Measurements from ENCODE around the gene WDR35. TPM values are rescaled to one million over a fixed set of nuclear protein-coding genes. Genes with fewer than 3 reads are reported as not detected.

Gene WDR35
- total RNA-seq, 1 donor from 2014 or later = 13.5 TPM

DNA sequence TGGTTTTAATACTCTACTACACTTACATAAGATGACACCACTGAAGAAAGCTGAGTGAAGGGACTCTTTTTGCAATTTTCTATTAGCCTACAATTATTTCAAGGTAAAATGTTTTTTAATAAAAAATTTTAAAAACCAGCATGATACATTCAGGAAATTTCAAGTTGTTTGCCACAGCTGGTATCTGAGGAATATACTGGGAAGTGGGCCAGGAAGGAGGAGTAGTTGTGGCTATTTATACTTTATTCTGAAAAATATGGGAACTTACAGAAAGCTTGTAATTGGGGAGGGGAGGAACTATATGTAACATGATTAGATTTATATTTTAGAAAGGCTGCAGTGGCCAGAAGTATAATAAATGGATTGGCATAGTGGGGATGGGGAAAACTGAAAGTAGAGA, 40.8 kb downstream of the WDR35 start:
- no peak for DNase-seq (ENCODE audit: low spot score in 2 of 2, unreplicated experiment in 2 of 2)
- Mint-ChIP-seq H3K36me3 (peaks cover 13% of the 10 kb centered on the region), H3K27me3 (ENCODE audit: low read depth) (no peaks in the 10 kb centered on the region), H3K4me3 (no peak overlapping the region), H3K27ac (no peak overlapping the region), H3K9me3 (no peaks in the 10 kb centered on the region), H3K4me1 (no peaks in the 10 kb centered on the region)
- TF ChIP-seq, protein P1, sequence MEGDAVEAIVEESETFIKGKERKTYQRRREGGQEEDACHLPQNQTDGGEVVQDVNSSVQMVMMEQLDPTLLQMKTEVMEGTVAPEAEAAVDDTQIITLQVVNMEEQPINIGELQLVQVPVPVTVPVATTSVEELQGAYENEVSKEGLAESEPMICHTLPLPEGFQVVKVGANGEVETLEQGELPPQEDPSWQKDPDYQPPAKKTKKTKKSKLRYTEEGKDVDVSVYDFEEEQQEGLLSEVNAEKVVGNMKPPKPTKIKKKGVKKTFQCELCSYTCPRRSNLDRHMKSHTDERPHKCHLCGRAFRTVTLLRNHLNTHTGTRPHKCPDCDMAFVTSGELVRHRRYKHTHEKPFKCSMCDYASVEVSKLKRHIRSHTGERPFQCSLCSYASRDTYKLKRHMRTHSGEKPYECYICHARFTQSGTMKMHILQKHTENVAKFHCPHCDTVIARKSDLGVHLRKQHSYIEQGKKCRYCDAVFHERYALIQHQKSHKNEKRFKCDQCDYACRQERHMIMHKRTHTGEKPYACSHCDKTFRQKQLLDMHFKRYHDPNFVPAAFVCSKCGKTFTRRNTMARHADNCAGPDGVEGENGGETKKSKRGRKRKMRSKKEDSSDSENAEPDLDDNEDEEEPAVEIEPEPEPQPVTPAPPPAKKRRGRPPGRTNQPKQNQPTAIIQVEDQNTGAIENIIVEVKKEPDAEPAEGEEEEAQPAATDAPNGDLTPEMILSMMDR (IDR thresholded peaks at IDR 0.05; ENCODE audit: unreplicated experiment) = no peak

DNA sequence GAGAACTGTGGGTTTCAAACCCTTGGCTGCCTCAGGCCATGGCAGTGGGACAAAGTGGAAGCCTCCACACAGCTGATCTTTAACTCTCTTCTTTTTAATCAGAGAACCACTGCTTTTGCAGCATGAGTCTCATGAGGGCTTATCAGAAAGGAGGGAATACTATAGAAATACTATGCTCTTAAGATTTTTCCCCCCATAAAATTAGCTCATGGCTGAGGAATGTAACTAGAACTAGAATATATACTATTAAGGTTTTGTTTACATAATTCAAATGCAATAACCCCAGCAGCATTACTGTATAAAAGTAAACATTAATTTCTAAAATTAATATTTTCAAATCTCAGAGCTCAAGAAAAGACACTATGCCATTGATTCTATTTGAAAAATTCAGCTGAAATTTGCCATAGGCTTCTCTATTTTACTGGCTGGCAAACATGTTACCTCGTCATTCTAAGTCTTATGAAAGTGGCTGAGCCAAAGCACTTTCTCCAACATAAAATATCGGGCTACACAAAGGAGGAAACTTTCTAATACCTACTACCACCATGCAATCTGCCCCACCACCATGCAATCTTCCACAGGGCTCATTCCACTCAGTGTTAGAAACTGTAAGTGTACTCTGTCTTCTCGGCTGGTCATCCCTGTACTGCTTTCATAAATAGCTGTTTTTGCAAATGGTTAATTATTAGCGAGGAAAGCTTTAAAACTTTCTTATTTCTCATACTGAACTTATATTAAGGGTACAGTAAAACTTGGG, 42.5 kb downstream of the WDR35 start:
- Mint-ChIP-seq H3K4me3 (no peak overlapping the region), H3K27ac (no peak overlapping the region), H3K9me3 (no peaks in the 10 kb centered on the region), H3K4me1 (peaks cover 4% of the 10 kb centered on the region), H3K27me3 (ENCODE audit: low read depth) (no peaks in the 10 kb centered on the region), H3K36me3 (peaks cover 10% of the 10 kb centered on the region)
- TF ChIP-seq, protein P1 (IDR thresholded peaks at IDR 0.05; ENCODE audit: unreplicated experiment) = no peak
- no peak for DNase-seq (ENCODE audit: low spot score in 2 of 2, unreplicated experiment in 2 of 2)

DNA sequence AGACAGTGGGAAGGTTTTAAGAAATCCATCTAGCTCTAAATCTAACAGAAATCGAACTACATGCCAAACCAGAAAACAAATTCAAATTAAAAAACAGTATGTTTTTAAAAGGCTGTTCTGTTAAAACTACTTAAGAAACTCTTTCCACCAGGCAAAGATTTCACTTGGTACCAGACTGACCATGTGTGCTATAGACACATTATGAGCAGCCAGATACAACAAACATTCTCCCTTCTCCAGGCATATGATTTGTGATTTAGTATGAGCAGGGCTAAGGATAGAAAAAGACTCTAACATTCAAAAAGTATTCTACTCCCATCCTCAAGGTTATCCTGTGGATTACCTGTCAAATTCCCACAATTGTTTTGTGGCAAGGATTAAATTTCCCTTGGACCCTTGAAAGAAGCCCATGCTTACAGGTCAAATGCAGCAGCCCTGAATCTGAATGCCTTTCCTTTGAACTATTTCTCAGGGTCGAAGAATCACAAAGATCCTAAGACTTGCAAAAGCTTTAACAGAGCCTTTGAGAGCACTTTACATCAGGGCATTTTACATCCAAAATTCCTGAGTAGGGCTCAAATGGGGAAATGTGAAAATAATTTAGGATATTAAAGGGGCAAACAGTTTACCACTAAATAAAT, 45.6 kb downstream of the WDR35 start:
- peaks cover 9% of the 10 kb centered on the region for H3K4me1 Mint-ChIP-seq
- no peaks in the 10 kb centered on the region for H3K27me3 Mint-ChIP-seq (ENCODE audit: low read depth)
- H3K27ac Mint-ChIP-seq = no peak overlapping the region
- TF ChIP-seq, protein P1 (IDR thresholded peaks at IDR 0.05; ENCODE audit: unreplicated experiment) = no peak
- no peak overlapping the region for H3K4me3 Mint-ChIP-seq
- no peak for DNase-seq (ENCODE audit: low spot score in 2 of 2, unreplicated experiment in 2 of 2)
- peaks cover 7% of the 10 kb centered on the region for H3K36me3 Mint-ChIP-seq
- no peaks in the 10 kb centered on the region for H3K9me3 Mint-ChIP-seq

DNA sequence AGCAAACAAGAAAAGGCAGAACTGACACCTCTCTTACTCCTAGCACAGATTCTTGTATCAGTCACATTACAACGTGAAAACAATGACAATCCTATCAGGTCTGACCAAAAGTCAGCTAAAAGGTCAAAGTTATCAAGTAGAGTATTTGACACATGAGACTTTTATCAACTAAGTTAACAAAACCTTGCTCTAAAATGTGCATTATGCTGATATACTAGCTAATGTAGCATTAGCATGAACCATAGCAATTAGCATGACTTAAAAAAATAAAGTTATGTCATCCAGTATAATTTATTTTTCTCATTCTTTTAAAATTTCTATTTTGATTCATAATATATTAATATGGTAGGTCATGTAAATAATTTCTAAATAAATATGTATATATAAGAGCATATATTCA, 46.7 kb downstream of the WDR35 start:
- DNase-seq (ENCODE audit: low spot score in 2 of 2, unreplicated experiment in 2 of 2) = no peak
- no peak overlapping the region for H3K4me3 Mint-ChIP-seq
- H3K27ac Mint-ChIP-seq = no peak overlapping the region
- peaks cover 9% of the 10 kb centered on the region for H3K4me1 Mint-ChIP-seq
- H3K9me3 Mint-ChIP-seq = no peaks in the 10 kb centered on the region
- H3K36me3 Mint-ChIP-seq = peaks cover 11% of the 10 kb centered on the region
- H3K27me3 Mint-ChIP-seq (ENCODE audit: low read depth) = no peaks in the 10 kb centered on the region
- TF ChIP-seq, protein P1 (IDR thresholded peaks at IDR 0.05; ENCODE audit: unreplicated experiment) = no peak

DNA sequence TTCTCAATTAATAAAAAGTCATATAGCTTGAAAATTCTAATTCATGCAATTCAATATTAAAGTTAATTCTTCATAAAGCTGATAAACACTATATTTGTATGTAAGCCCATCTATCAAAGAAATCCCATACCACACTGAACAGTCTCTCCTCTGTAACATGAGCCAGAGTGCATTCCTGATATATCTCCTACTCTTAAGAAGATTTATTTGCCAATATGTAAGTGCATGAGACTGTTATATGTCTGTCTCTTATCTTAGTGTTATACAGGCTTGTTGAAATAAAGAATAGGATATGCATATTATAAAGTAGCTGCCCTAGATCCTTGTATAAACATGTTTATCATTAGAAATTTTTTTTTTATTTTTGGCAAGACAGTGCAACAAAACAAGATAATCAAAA, 47.7 kb downstream of the WDR35 start:
- no peak for DNase-seq (ENCODE audit: low spot score in 2 of 2, unreplicated experiment in 2 of 2)
- H3K36me3 Mint-ChIP-seq = peaks cover 18% of the 10 kb centered on the region
- H3K27me3 Mint-ChIP-seq (ENCODE audit: low read depth) = no peaks in the 10 kb centered on the region
- H3K4me3 Mint-ChIP-seq = no peak overlapping the region
- peaks cover 9% of the 10 kb centered on the region for H3K4me1 Mint-ChIP-seq
- H3K27ac Mint-ChIP-seq = no peak overlapping the region
- no peaks in the 10 kb centered on the region for H3K9me3 Mint-ChIP-seq
- TF ChIP-seq, protein P1 (IDR thresholded peaks at IDR 0.05; ENCODE audit: unreplicated experiment) = no peak
